HG03521 (cell line): ENCODE data around the gene TP53I11.

Experiments
- ATAC-seq: cut with Tn5 transposase; IDR thresholded peaks from one replicate; pipeline ENCODE4 v1.9.1; 2021; ENCODE audit warnings: mild to moderate bottlenecking, moderate library complexity; ENCODE audit not compliant: unreplicated experiment

Gene TP53I11

DNA sequence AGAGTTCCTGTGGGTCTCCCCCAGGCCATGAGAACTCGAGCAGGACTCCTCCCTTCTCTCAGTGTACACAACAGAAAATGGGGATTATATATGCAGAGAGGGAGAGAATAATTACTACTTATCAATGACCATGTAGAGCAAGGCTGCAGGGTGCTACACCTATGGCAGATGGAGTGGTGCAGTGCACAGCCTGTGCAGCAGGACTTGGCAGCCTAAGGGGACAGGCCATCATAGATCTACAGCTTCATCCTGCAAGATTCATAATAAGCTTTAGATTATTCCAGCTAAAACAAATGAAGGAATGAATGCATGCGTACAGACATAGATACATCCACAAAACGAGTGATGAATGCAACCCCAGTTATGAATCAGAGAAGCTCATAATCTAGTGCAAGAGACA lies 8.4 kb upstream of the TP53I11 start:
- no peak for ATAC-seq

DNA sequence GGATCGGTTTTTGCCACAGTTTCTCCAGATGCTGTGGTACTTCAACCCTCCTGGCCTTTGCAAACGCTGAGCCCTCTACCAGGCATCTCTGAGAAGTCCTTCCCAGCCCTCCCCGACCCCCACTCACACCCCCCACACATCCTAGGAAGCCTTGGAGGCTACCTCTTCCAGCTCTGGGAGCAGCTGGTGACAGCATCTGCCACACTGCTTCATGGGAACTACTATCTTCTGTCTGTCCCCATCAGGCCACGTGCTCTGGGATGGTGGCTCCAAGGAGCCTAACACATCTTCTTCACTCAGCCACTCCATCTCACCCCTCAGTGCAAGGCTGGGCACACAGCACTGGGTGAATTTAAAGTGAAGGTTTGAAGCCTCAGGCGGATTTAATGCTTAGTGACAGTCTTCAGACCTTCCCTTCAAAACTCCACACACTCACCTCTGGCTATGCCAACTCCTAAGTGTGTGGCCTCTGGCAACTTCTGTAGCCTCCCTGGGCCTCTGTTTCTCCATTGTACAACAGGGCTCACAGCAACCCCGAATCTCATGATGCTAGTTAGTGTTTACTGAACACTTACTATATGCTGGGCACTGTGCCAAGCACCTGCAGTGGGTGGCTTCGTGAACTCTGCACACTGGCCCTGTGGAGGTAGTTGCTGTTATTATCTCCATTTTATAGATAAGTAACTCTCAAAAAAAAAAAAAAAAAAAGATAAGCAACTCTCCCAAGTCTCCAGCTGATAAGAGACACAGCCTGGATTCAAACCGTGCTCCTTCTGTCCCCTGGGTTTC lies 7.3 kb upstream of the TP53I11 start:
- ATAC-seq, result no peak

DNA sequence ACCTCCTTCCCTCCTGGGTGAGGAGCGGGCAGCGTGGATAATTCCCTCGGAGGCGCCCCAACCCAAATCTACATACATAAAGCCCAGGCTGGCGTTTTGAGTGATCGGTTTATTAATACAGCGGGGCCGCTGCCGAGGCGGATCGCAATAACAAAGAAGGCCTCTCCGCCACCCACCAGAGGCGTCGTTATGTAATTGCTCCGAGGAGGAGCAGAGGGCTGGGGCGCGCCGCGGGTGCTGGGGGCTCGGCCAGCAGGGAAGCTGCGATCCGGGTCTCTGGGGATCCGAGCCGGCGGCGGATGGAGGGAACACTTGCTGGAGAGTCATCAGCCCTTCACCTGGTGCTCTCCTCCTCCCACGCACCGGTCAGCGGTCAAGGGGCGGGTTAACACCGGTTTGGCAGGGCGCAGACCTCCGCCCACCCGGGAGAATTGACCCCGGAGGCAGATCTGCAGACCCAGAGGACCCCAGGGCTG lies 6.4 kb upstream of the TP53I11 start:
- ATAC-seq, result no peak

DNA sequence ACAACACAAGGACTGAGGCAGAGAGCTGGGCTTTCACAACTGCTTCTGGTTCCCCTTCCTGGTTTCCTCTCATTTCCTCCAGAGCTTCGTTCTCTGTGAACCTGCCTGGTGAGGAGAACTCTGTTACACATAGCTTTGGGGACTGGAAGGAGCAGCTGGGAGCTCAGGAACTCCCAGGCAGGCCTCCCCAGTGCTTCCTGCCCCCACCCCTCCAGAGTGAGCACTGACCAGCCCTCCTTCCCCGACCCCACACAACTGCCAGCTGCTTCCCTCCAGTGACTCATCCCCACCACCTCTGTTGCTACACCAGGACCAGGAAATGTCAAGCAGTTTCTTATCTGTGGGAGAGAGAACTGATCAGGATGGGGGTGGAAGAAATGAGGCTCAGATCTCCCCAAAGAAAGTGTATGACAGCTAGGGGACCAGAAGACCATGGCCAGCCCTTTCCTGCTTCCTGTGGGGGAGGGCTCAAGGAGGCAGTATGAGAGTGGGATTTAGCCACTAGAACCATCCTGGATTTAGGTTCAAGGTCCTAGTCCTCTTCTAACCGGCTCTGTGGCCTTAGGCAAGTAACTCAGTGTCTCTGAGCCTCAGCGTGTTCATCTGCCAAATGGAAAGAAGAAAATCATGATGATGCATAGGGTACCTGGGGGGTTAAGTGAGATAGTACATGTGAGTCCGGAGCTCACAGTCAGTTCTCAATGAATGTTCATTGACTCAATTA lies 4.5 kb upstream of the TP53I11 start:
- ATAC-seq, result no peak

DNA sequence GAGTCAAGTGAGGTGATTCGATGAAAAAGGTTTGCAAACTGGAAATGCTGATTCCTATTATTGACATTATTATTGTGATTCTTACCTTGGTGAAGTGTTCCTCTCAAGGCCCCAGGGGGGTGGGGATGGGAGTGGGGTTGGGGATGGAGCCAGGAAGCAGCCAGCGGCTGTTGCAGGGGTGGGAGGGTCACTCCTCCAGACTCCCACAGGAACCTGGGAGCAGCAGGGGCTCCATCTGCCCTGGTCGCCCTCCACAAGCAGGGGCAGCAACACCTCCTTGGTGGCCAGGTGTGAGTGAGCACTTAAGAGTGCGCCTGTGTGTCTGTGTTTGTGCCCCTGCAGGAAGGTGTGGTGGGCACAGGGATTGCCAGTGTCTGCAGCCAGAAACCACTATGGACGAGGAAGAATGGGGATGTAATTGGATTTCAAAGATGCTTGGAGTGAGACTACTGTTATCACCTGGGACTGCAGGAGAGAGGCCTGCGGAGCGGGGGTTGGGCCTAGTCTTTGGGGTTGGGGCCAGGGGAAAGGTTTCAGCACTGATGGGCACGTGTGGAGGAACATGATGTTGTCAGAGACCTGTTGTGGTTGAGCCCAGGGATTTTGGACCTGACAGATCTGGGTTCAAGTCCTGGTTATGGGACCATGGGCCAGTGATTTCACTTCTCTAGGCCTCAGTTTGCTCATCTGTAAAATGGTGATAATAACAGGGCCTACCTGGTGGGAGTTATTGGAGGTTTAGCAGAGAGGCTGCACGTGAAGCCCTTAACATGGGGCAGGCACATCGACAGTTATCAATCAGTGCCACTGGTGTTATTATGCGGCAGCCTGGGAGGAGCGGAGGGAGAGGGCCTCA lies 3.6 kb upstream of the TP53I11 start:
- ATAC-seq, result no peak

DNA sequence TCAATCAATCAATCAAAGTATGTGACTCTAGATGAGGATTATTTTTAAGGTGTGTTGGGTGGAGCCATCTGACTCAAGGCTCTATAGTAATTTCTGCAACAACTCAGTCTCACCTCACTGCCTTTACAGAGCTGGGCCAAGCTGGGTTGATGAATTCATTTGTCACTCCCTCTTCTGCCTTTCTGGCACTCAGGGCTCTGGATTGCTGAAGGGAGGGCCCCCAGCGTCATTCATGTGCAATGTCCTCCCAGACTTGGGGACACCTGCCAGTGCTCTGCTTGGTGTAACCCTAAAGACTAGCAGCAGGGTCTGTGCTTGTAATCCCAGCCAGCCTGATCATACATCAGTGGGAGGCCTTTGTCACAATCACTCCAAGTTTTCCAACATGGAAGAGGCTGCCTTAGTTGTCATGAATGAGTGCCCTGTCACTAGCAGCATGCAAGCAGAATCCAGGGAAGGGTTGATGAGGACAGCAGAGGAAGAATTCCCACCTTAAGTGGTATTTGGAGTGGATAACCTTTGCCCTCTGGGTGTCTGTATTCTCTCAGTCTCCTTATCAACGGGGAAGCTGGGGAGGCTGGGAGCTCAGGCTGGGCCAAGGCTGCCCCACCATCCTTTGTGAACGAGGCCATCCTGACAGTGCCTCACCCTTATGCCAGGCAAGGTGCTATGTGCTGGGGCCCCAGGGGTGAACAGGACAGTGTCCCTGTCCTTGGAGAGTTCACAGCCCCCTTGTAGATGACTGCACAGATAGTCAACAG lies 2.0 kb upstream of the TP53I11 start:
- no peak for ATAC-seq

DNA sequence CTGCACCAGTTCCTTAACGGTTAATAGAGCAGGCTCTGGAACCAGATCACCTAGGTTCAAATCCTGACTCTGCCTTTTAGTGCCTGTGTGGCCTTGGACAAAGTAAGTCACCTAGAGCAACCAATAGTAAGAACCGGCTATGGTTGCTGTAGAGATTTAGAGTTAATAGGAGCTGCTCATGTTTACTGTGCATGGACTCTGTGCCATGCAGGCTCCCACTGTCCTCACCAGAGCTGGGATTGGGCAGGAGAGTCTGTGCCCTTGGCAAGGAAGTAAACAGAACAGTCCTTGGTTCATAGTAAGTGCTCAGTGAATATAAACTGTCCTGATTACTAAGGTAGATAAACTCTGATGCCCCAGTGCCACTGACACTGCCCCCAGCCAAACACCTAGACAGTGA lies 1.4 kb upstream of the TP53I11 start:
- no peak for ATAC-seq

DNA sequence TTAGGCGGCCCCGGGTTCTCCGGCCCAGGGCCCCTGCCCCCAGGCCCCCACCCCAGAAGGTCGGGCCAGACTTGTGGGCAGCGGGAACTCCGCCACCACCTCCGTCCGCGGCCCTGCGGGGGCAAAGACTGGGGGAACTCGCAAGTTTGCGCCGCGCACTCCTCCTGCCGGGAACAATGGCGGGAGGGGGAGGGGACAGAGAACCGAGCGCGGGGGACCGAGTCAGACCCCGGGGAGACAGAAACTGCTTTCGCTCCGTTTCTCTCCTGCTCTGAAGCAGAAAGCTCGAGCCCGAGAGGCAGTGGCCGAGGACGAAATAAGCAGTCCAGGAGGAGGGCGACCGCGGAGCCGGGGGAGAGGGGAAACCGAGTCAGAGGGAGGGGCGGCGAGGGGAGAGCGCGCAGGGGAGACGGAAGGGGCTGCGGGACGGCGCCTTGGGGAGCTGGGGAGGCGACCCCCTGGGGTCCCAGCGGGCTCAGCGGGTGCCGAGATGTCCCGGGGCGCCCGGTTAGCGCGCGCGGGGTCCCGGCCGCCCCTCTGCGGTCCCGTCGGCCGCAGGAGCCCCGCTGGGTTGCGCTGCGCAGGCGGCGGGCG lies 555 bp downstream of the TP53I11 start:
- ATAC-seq, result no peak

DNA sequence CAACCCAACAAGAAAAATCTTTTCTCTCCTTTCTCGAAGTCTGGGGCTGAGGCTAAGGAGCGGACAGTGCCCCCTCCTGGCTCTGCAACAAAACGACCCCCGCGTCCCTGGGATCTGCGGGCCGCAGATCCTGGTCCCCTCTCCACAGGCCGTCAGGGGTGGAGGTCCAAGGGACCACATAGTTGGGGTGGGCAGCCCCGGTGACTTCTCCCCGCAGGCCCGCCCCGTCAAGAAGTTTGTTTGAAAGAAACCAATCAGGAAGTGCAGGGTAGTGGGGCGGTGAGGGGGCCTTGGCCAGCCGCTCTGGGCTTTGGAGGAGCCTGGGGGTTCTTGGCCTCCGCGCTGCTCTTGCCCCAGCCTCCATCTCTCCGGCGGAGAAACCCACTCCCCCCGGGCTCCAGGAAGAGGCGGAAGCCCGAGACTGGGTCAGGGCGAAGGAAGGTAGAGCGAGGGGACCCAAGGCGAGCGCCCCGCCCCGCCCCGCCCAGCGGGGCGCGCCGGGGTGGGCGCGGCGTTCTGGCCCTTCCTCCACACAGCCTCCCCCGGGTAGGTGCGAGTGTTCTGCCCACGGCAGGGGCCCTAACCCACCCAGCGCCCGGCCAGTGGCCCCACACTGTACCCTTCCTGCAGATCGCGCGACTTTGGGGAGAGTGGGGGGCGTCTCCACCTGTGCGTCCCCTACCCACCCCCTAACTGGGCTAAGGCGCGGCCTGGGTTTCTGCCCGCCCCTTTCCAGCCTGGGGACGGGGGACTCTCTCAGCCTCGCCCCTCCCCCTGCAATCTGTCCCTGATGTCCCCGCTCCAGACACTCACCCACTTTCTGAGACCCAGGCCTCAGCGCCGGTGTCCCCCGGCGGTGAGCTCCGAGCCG lies 1.3 kb downstream of the TP53I11 start:
- no peak for ATAC-seq

DNA sequence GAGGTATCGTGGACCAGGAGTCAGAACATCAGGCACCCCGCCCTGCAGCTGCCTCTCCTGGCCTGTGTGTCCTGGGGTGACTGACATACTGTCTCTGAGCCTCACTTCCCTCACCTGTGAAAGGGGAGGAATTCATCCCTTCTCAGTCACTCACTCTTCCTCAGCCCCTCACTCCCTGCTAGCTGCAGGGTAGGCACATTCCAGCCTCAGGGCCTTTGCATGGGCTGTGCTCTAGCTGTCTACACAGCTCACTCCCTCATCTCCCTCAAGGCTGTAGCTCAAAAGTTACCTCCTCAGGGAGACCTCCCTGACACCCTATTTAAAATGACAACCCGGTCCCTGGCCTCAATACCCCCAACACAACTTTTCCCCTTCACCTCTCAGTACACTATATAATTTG lies 2.5 kb downstream of the TP53I11 start:
- no peak for ATAC-seq

DNA sequence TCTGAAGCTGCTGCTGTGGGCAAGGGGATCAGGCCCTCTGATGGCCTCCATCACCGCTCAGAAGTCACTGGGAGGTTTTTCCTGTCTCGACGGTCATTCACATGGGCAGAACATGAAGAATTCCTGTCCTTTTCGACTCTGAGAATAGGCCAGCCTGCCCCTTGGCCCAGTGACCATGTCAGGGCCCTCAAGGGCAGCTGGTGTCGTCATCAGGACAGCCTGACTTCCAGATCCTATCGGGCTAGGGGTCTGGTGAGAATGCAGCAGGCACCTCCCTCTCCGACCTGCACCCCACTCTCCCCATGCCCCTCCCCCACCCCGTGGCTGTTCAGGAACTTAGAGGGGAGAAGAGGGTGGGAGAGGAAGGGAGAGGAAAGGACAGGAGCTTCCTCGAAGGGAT lies 3.6 kb downstream of the TP53I11 start:
- no peak for ATAC-seq

DNA sequence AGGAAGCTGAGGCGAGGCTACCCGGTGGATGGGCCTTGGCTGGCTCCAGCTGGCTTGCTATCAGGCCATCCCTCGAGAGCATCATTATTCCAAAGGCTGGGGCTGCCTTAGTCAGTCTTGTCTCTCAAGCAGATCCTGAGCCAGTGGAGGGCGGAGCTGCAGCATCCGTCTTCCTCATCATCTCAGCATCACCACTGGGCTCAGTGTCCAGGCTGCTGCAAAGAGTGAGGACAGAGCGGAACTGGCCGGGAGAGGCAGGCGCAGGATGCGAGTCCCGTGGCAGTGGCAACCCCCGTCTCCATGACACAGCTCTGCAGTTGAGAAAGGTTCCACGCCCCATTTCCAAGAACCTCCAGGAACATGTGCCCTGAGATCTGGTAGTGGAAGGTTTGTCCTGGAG lies 4.4 kb downstream of the TP53I11 start:
- ATAC-seq, result no peak

DNA sequence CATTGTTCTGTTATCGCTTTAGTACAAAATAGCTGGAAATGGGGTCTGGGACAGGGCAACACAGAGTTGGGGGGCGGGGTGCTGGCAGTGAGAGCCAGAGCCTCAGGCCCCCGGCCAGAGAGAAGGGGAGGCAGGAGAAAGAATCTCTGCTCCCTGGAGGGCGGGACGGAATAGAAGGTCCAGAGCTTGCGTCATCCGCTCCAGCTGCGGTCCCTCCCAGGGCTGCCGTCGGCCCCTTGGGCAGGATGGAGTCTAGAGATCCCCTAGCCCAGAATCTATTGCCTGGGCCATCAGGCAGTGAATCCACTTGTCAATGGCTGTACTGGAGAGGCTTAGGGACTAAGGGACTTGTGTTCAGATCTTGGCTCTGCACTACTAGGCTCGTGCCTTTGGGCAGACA lies 5.0 kb downstream of the TP53I11 start:
- ATAC-seq, result no peak

DNA sequence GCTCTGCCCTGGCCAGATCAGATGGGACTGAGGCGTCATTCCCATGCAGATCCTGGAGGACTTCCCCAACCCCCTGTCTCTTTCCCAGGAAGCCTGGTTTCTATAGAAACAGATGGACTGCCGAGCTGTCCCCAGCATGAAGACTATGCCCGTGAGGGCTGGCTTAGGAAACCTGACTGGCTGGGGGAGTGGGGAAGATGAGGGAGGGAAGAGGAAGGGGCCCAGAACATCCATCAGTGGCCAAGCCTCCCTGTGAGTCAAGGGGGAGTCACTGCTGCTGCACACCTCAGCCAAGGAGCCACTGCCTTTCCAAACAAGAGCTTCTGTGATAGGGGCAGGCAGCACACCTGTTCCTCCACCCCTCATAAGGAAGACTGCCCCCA lies 5.8 kb downstream of the TP53I11 start:
- no peak for ATAC-seq

DNA sequence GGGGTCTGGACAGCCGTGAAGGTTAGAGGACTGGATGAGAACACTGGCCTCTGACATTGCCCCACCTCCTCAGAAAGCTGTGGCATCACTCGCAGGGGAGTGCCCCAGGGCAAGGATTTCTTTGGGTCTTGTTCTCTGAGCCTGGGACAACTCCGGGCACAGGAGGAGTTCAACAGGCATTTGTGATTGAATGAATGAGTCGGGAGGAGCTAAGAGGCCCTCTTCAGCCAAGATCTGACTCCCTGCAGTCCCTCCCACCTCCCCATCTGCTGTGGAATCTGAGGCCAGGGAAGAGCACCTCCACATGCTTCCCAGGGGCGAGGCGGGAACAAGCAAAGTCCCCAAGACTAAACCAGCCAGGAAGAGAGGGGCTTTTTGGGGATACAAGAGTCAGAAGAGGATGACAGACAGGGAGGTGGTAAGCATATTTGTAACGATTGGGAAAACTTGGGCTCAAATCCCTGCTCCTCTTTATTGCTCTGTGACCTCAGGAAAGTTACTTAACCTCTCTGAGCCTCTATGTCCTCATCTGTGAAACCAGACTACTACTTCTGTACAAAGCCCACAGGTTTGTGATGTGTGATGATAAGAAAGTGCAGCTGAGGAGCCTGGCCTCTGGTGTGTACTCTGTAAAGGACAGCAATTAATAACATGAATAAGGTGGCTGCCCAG lies 6.4 kb downstream of the TP53I11 start:
- ATAC-seq, result no peak

DNA sequence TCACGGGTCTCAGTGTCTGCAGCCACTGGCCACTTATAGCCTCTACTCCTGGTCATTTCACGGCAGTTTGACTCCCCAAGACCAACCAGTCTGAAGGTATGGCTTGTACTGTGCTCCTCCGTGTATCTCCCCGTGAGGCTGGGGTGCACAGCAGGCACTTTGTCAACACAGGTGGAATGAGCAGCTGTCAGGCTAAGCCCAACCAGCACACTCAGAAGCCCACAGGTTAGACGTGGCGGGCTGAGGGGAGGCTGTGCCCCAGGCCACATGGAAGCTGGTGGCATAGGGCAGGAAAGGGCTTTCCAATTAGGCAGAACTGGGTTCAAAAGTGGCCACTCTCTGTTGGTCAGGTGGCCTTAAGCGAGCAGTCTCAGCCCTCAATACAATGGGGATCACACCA lies 7.0 kb downstream of the TP53I11 start:
- no peak for ATAC-seq

DNA sequence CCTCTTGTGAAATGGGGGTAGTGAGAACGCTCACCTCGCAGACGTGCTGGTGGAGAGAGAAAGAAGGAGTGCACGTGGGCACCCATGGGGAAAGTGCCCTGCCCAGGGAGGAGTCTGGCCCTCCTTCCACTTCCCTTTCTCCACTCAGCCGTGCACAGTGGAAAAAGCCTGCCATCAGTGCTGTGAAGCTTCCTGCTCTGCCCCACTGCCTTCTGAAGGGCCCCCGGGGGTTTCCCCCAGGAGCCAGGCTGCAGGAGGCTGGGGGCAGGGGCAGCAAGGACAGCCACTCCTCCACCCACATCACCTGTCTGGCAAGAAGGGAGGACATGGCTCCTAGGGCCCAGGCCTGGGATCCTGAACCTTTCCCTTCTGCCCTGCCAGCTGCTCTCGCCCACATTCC lies 7.6 kb downstream of the TP53I11 start:
- no peak for ATAC-seq

DNA sequence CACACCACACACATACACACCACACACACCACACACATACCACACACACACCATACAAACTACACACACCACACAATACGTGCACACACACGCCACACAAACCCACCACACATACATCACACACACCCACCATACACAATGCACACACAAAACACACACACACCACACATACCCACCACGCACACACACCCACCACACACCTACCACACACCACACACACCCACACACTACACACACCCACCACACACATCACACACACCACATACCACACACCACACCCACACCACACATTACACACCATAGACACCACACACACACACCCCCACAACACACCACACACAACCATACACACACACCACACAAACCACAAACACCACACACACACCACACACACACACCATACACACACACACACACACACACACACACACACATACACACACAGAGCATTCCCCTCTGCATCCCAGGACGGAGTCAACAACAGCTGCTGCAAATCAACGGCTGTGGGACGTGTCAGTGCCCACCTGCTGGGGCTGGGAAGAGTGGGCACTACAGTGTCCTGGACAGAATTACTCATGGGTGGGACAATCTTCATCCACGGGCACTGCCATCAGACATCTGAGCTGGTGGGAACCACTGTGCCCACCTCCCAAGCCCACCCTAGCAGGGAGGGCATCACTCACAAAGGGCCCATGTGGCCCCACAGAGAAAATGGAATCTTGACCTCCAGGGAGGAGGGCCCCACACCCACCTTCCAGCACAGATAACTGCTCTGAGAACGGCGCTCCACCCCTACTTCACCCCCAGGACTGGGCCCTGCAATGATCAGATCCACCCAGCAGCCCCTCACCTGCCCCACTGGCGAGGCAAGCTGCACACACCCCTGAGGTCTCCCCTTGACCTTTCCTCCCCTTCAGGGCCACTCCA lies 8.4 kb downstream of the TP53I11 start:
- ATAC-seq, result no peak
